ENCODE data around the gene ECHS1.

ECHS1 gene

GRCh38 chr10:133318494-133319127, 54.5 kb downstream of the ECHS1 start:
- FAIRE-seq = no peak

- FAIRE-seq = no peak
Observed at GRCh38 chr10:133316732-133317131, 56.4 kb downstream of the ECHS1 start.

DNA sequence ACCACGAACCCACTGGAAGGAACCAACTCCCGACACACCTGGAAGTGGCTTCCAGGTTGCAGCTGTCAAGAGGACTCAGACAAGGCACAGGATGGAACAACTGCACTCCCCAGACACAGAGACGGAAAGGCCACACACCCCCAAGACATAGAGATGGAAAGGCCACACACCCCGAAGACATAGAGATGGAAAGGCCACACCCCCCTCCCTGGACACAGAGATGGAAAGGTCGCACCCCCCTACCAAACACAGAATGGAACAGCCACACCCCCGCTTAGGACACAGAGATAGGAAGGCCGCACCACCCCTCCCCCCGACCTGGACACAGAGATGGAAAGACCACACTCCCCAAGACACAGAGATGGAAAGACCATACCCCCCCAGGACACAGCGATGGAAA, 56.9 kb downstream of the ECHS1 start:
- no peak for FAIRE-seq

DNA sequence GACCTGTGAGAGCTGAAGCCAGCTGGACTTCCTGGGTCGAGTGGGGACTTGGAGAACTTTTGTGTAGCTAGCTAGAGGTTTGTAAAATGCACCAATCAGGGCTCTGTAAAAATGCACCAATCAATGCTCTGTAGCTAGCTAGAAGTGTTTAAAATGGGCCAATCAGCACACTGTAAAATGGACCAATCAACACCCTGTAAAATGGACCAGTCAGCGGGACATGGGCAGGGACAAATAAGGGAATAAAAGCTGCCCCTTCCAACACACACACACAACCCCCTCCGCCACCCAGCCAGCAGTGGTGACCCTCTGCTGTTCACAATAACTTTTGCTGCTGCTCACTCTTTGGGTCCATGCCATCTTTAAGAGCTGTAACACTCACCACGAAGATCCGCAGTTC, 57.3 kb downstream of the ECHS1 start:
- FAIRE-seq = no peak

GRCh38 chr10:133314911-133315310, 58.2 kb downstream of the ECHS1 start:
- FAIRE-seq = no peak

GRCh38 chr10:133313192-133313591, 60.0 kb downstream of the ECHS1 start:
- no peak for FAIRE-seq

DNA sequence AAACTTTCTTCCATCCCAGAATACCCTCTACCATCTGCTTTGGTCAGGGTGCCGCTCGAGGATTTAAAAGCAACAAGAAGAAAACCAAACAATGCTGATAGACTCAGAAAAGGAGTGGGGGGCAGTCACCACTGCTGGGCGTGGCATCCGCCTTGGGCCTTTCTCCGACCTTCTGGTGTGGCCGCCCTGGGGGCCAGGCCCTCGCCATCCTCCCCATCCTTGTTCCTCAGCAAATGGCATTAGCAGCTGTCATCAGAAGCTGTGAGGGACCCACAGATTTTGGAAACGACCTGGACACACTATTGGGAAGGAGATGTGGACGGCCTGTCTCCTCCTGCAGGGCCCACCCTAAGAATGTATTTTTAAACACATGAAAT, 60.4 kb downstream of the ECHS1 start:
- FAIRE-seq = no peak

Measured in TTC549 (cell line).